H9 (cell line): ENCODE results near the gene TRAF3. TPM values are rescaled to one million over a fixed set of nuclear protein-coding genes. Genes with fewer than 3 reads are reported as not detected.

Experiments
- DNase-seq: peaks from one replicate; pipeline ENCODE4 v3.0.0-alpha.2; 2017
- H2AFZ ChIP-seq: one replicate; pipeline ENCODE4 v1.6.1; 2013; ENCODE audit warnings: mild to moderate bottlenecking, low read length, control low read depth, moderate library complexity
- H2AK5ac ChIP-seq: 2 replicates; pipeline ENCODE4 v1.6.1; 2013; ENCODE audit warnings: low read length, control low read depth, mixed read lengths; ENCODE audit not compliant: insufficient read length
- H2BK120ac ChIP-seq: one replicate; pipeline ENCODE4 v1.6.1; 2013; ENCODE audit warnings: low read depth, mild to moderate bottlenecking, low read length, control low read depth, inconsistent platforms; ENCODE audit not compliant: poor library complexity, severe bottlenecking
- H2BK12ac ChIP-seq: 2 replicates; pipeline ENCODE4 v1.6.1; 2013; ENCODE audit warnings: low read length, control low read depth, mixed read lengths, low read depth; ENCODE audit not compliant: insufficient read length
- H2BK15ac ChIP-seq: 2 replicates; pipeline ENCODE4 v1.6.1; 2013; ENCODE audit warnings: low read depth, low read length, control low read depth
- H2BK20ac ChIP-seq: one replicate; pipeline ENCODE4 v1.6.1; 2013; ENCODE audit warnings: low read depth, mild to moderate bottlenecking, low read length, control low read depth, inconsistent platforms; ENCODE audit not compliant: poor library complexity, severe bottlenecking
- H2BK5ac ChIP-seq: 2 replicates; pipeline ENCODE4 v1.6.1; 2013; ENCODE audit warnings: low read length, control low read depth, mixed read lengths; ENCODE audit not compliant: insufficient read length
- H3K14ac ChIP-seq: 2 replicates; pipeline ENCODE4 v1.6.1; 2013; ENCODE audit warnings: low read length, control low read depth; ENCODE audit not compliant: insufficient read depth
- H3K18ac ChIP-seq: 2 replicates; pipeline ENCODE4 v1.6.1; 2013; ENCODE audit warnings: low read depth, mild to moderate bottlenecking, mixed read lengths, low read length, control low read depth; ENCODE audit not compliant: insufficient read length
- H3K23ac ChIP-seq: 2 replicates; pipeline ENCODE4 v1.6.1; 2013; ENCODE audit warnings: low read length, control low read depth, mixed read lengths, low read depth; ENCODE audit not compliant: insufficient read length
- H3K23me2 ChIP-seq: 2 replicates; pipeline ENCODE4 v1.6.1; 2013; ENCODE audit warnings: low read depth, mild to moderate bottlenecking, mixed read lengths, low read length, control low read depth; ENCODE audit not compliant: insufficient read length, poor library complexity, severe bottlenecking
- H3K27ac ChIP-seq: 2 replicates; pipeline ENCODE4 v1.5.1; 2013; ENCODE audit warnings: low read length, control low read depth, mixed read lengths, low read depth; ENCODE audit not compliant: insufficient read length
- H3K27me3 ChIP-seq: 2 replicates; pipeline ENCODE4 v1.6.1; 2013; ENCODE audit warnings: low read length, control low read depth, inconsistent platforms; ENCODE audit not compliant: insufficient read depth
- H3K4ac ChIP-seq: 2 replicates; pipeline ENCODE4 v1.6.1; 2013; ENCODE audit warnings: low read depth, mild to moderate bottlenecking, control low read depth, inconsistent platforms, low read length, moderate library complexity
- H3K4me1 ChIP-seq: 2 replicates; pipeline ENCODE4 v1.6.1; 2013; ENCODE audit warnings: low read length, control low read depth, inconsistent platforms; ENCODE audit not compliant: insufficient read depth
- H3K4me2 ChIP-seq: 2 replicates; pipeline ENCODE4 v1.6.1; 2013; ENCODE audit warnings: low read length, control low read depth, mixed read lengths; ENCODE audit not compliant: insufficient read length, insufficient read depth
- H3K56ac ChIP-seq: 2 replicates; pipeline ENCODE4 v1.6.1; 2013; ENCODE audit warnings: low read depth, mild to moderate bottlenecking, mixed read lengths, low read length, control low read depth; ENCODE audit not compliant: insufficient read length
- H3K79me1 ChIP-seq: 2 replicates; pipeline ENCODE4 v1.6.1; 2013; ENCODE audit warnings: low read depth, mild to moderate bottlenecking, moderate library complexity, low read length, control low read depth, inconsistent platforms; ENCODE audit not compliant: insufficient read depth, poor library complexity, severe bottlenecking
- H3K79me2 ChIP-seq: 2 replicates; pipeline ENCODE4 v1.6.1; 2013; ENCODE audit warnings: low read length, control low read depth, inconsistent platforms; ENCODE audit not compliant: insufficient read depth
- H3K9ac ChIP-seq: 2 replicates; pipeline ENCODE4 v1.6.1; 2013; ENCODE audit warnings: low read length, control low read depth, mixed read lengths; ENCODE audit not compliant: insufficient read length; ENCODE audit errors: extremely low read depth
- H3K9me3 ChIP-seq: one replicate; pipeline ENCODE4 v1.6.1; 2013; ENCODE audit warnings: low read depth, low read length, inconsistent platforms; ENCODE audit not compliant: control insufficient read depth
- H3T11ph ChIP-seq: one replicate; pipeline ENCODE4 v1.6.1; 2013; ENCODE audit warnings: mild to moderate bottlenecking, low read length, control low read depth, inconsistent platforms
- H4K20me1 ChIP-seq: one replicate; pipeline ENCODE4 v1.6.1; 2013; ENCODE audit not compliant: control insufficient read depth, insufficient read length, insufficient read depth
- H4K5ac ChIP-seq: 2 replicates; pipeline ENCODE4 v1.6.1; 2013; ENCODE audit warnings: low read depth, mild to moderate bottlenecking, mixed read lengths, low read length, control low read depth; ENCODE audit not compliant: insufficient read length
- H4K8ac ChIP-seq: replicated peaks from 2 replicates; pipeline ENCODE4 v1.6.1; 2013; ENCODE audit warnings: low read length, control low read depth, mixed read lengths, low read depth; ENCODE audit not compliant: insufficient read length
- H4K91ac ChIP-seq: 2 replicates; pipeline ENCODE4 v1.6.1; 2013; ENCODE audit warnings: low read depth, mild to moderate bottlenecking, moderate library complexity, mixed read lengths, low read length, control low read depth; ENCODE audit not compliant: insufficient read length
- H3K27ac Mint-ChIP-seq, 3 experiments: 2 replicates in 2 of 3; 3 replicates in 1 of 3; pipeline ENCODE4 v1.8.0; 2020 to 2021; ENCODE audit warnings: mixed read lengths in 3 of 3, mild to moderate bottlenecking in 1 of 3, moderate library complexity in 1 of 3
- H3K27me3 Mint-ChIP-seq: 2 replicates; pipeline ENCODE4 v1.8.0; 2021; ENCODE audit warnings: low read depth, mild to moderate bottlenecking, moderate library complexity, mixed read lengths
- H3K36me3 Mint-ChIP-seq, 3 experiments: 2 replicates in 2 of 3; 3 replicates in 1 of 3; pipeline ENCODE4 v1.8.0; 2020 to 2021; ENCODE audit warnings: low read depth in 3 of 3, mixed read lengths in 3 of 3; ENCODE audit not compliant: insufficient read depth in 1 of 3
- H3K4me1 Mint-ChIP-seq, 2 experiments: 2 replicates each; pipeline ENCODE4 v1.8.0; 2020; ENCODE audit warnings: mixed read lengths in 2 of 2
- H3K4me3 Mint-ChIP-seq, 2 experiments: 2 replicates in 1 of 2; 3 replicates in 1 of 2; pipeline ENCODE4 v1.8.0; 2020 to 2021; ENCODE audit warnings: mild to moderate bottlenecking in 2 of 2, mixed read lengths in 2 of 2, moderate library complexity in 1 of 2
- H3K9me3 Mint-ChIP-seq, 2 experiments: 2 replicates in 1 of 2; 3 replicates in 1 of 2; pipeline ENCODE4 v1.8.0; 2020; ENCODE audit warnings: mild to moderate bottlenecking in 2 of 2, mixed read lengths in 2 of 2, moderate library complexity in 1 of 2
- WGBS: extraction: QIAGEN DNeasy Blood & Tissue Kit; methylation state at CpG from one replicate; pipeline ENCODE4 v1.1.7; 2013; ENCODE audit warnings: missing lambda C conversion rate, low lambda C conversion rate, mixed read lengths; ENCODE audit not compliant: insufficient read length; ENCODE audit errors: extremely low coverage; 5-methylcytosine and 5-hydroxymethylcytosine counted together
- total RNA-seq: library from RNA; stranded (reverse); gene quantifications from 2 replicates; pipeline ENCODE4 v1.2.1, GENCODE V29; 2021
- TF ChIP-seq, protein P1 (sequence below): fragments of 200-600 bp; sonication (generic); conservative IDR thresholded peaks from 3 replicates; pipeline ENCODE4 v1.8.0; 2021; ENCODE audit warnings: antibody characterized with exemption, mild to moderate bottlenecking

Gene TRAF3
- total RNA-seq, 1 experiment from 2014 or later: 9.6 TPM

- TF ChIP-seq, protein P1, sequence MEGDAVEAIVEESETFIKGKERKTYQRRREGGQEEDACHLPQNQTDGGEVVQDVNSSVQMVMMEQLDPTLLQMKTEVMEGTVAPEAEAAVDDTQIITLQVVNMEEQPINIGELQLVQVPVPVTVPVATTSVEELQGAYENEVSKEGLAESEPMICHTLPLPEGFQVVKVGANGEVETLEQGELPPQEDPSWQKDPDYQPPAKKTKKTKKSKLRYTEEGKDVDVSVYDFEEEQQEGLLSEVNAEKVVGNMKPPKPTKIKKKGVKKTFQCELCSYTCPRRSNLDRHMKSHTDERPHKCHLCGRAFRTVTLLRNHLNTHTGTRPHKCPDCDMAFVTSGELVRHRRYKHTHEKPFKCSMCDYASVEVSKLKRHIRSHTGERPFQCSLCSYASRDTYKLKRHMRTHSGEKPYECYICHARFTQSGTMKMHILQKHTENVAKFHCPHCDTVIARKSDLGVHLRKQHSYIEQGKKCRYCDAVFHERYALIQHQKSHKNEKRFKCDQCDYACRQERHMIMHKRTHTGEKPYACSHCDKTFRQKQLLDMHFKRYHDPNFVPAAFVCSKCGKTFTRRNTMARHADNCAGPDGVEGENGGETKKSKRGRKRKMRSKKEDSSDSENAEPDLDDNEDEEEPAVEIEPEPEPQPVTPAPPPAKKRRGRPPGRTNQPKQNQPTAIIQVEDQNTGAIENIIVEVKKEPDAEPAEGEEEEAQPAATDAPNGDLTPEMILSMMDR: no peak
- Histone ChIP-seq H2AFZ (no peak overlapping the region), H3K79me2 (no peaks in the 10 kb centered on the region), H4K5ac (no peak overlapping the region), H2BK120ac (no peak overlapping the region), H3K56ac (no peak overlapping the region), H4K8ac (no peak overlapping the region), H2BK15ac (no peak overlapping the region), H3K27me3 (no peaks in the 10 kb centered on the region), H3K79me1 (no peaks in the 10 kb centered on the region), H3K4me1 (no peaks in the 10 kb centered on the region), H3K4ac (no peak overlapping the region), H3K9me3 (no peaks in the 10 kb centered on the region), H3K18ac (no peak overlapping the region), H3K9ac (no peak overlapping the region), H3K27ac (no peak overlapping the region), H4K91ac (no peak overlapping the region), H3T11ph (no peak overlapping the region), H2AK5ac (no peak overlapping the region), H3K23ac (no peak overlapping the region), H2BK20ac (no peak overlapping the region), H4K20me1 (no peaks in the 10 kb centered on the region), H3K23me2 (no peaks in the 10 kb centered on the region), H3K14ac (no peak overlapping the region), H2BK12ac (no peak overlapping the region), H3K4me2 (no peak overlapping the region), H2BK5ac (no peak overlapping the region)
- Mint-ChIP-seq H3K4me3 (no peak overlapping the region), H3K9me3 (peaks cover 16 to 17% of the 10 kb centered on the region in 2 experiments), H3K27ac (peak overlapping the region in 2 of 3 experiments; percentile 13 to 14; a peak in 2 of 7 replicates), H3K4me1 (peaks cover 2 to 4% of the 10 kb centered on the region in 2 experiments; a peak in 3 of 4 replicates), H3K27me3 (no peaks in the 10 kb centered on the region; the same call in 1 of the 2 replicates), H3K36me3 (peaks cover 25 to 40% (median 35%) of the 10 kb centered on the region in 3 experiments)
- no CpG with 5 or more reads among the region's 7 CpGs for WGBS
- DNase-seq: no peak
These were observed 126.8 kb downstream of the TRAF3 start for GRCh38 chr14:102903889-102904512.
